Diencephalon (tissue), 1 donor: ENCODE results near the gene DEFB115. TPM values are rescaled to one million over a fixed set of nuclear protein-coding genes. Genes with fewer than 3 reads are reported as not detected.

Source experiments
- total RNA-seq: library from RNA; depleted of rRNA; stranded (reverse); fragments of >200 nt; gene quantifications from one replicate; pipeline ENCODE4 v1.2.3, GENCODE V29; 2014

Gene DEFB115
- total RNA-seq: not detected

DNA sequence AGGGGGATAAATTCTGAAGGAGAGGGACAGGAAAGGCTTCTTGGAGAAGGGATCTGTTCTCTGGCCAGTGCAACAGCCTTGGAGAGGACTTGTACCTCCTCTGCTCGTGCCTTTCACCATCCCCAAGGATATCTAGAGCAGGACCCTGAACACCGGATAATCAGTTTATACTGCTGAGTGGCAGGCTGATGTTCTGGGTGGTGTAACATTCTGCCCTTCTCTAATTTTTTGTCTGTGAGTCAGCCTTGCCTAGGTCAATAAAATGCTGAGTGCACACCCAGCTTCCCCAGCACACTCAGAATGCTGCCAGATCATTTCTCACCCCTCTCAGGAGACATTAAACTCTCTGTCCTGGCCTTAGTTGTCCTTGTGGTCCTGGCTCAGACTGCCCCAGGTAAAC lies at the start of gene DEFB115:
Gene DEFB115, plus strand, starts transcription at position 301 of the 400 bp plus-strand sequence. Its CDS starts 0 bp downstream, at position 301.

GRCh38 chr20:31308535-31309162 lies 51.2 kb downstream of the DEFB115 start, which contains the start of gene DEFB116:
Gene DEFB116, minus strand, starts transcription at chr20:31308585. Its CDS starts 0 bp downstream, at chr20:31308585.

Other genes starting within 250 kb of the DEFB115 start
- not detected for gene DEFB116, start 50.9 kb downstream of the DEFB115 start, total RNA-seq
- not detected for gene DEFB118, start 110.9 kb downstream of the DEFB115 start, total RNA-seq
- not detected for gene DEFB119, start 132.9 kb downstream of the DEFB115 start, total RNA-seq
- gene DEFB121, start 148.6 kb downstream of the DEFB115 start, total RNA-seq: not detected
- not detected for gene DEFB123, start 183.0 kb downstream of the DEFB115 start, total RNA-seq
- gene DEFB124, start 217.5 kb downstream of the DEFB115 start, total RNA-seq: not detected
- gene REM1, start 217.6 kb downstream of the DEFB115 start, total RNA-seq: 0.23 TPM